Measurements from ENCODE around the gene RBM8A.
A peak's percentile ranks its signal among the peaks of the same experiment; 100 is the strongest.

Gene RBM8A

GRCh38 chr1:145912128-145912641, 15.1 kb downstream of the RBM8A start:
- no peak for DNase-seq

DNA sequence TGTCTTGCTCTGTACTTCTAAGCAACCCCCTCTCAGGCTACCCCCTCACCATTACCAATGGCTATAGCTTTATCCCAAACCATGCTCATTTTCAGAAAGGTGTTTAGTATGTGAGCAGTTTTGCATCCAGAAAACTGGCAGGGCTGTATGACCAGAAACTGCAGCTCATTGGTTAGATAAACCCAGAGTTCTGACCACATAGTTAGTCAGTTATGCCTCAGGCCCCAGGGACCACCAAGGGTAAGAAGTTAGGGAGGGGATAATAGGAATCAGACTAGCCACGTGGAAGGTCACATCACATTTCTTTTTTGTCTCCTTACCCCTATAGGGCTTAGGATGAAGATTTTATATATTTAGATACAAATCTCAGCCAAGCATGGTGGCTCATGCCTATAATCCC, 18.6 kb downstream of the RBM8A start:
- DNase-seq: no peak

DNA sequence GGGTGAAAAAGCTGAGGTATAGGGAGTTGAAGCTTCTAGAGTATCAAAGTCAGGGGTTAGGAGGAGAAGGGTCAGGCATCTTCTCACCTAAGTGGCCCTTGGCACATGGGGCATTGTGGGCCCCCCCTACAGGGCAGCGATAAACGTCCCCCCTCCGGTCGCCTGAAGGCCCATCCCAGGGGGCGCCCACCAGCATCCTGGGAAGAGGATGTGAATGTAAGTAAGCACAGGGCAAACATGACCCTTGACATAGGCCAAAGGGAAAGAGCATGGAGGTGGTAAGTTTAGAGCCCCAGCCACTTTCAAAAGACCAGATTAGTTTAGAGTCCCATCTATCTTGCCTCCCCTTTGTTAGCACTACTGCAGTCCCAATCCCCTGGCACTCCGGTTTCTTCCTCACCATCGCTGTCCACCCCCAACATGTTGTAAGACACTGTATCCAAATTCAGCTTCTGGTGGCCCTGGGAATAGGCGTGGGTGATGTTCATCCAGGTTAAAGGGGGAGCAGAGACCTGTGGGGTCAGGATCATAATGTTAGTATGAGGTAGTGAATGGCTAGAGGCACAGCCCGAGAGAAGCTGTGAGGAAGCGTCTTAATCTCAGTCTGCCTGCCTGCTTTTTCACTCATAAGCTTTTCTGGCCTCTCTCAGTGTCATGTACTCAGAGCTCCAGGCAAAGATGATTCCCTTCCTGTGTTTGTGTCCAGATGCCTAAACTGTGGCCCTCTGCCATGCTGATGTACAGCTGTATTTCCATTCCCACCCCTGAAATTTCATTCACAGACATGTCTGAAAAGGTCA, 20.1 kb downstream of the RBM8A start:
- no peak for DNase-seq

- DNase-seq: no peak
Observed at GRCh38 chr1:145901312-145902021, 25.8 kb downstream of the RBM8A start.

DNA sequence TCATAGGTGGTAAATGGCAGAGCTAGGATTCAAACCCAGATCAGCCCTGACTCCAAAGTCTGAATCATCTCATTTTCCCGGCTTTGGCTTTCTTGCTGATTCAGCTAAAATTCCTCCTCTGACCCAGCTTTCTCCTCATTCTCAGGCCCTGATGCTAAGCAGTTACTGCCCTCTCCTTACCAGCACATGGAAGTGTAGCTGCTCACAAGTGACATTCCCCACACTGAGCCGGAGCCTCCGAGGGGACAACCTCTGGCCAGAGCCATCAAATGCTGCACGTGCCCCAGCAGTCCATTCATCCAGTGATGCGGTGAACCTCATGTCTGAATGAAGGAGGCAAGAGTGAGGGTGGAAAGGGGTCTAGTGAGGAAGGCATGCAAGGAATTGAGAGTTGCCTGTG, 28.5 kb downstream of the RBM8A start:
- no peak for DNase-seq

DNA sequence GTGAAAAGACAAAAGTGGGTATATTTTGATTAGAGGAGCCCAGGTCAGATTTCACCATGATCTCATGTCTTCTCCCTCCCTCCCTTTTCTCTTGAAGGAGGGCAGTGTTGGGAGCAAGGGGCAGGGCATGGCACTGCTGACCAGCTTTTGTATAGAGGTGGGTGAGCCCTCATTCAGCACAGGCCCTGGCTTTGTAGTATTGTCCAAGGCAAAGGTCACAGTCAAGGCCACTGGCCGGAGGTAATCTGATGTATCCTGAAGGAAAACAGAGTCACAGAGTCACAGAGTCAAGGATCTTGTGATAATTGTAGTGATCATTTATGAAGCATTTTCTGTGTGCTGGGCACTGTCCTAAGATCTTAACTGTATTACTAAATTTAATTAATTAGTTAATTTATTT, 29.3 kb downstream of the RBM8A start:
- DNase-seq: no peak

DNA sequence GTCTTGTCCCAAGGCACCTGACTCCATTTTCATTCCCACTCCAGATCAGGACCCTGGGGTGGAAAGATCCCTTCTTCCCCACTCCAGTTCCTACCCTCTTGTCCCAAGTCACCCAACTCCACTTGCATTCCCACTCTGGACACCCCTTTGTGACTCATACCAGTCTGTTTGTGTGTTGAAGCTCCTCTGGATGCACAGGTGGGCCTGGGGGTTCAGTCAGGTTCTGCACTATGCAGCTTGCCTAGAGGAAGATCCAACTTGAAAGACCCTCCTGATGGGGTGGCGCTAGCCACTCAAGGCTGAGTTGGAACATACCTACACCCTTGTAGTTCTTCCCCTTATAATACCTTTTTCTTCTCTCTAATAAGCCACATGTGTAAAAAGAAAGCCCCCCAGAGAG, 31.8 kb downstream of the RBM8A start:
- no peak for DNase-seq

DNA sequence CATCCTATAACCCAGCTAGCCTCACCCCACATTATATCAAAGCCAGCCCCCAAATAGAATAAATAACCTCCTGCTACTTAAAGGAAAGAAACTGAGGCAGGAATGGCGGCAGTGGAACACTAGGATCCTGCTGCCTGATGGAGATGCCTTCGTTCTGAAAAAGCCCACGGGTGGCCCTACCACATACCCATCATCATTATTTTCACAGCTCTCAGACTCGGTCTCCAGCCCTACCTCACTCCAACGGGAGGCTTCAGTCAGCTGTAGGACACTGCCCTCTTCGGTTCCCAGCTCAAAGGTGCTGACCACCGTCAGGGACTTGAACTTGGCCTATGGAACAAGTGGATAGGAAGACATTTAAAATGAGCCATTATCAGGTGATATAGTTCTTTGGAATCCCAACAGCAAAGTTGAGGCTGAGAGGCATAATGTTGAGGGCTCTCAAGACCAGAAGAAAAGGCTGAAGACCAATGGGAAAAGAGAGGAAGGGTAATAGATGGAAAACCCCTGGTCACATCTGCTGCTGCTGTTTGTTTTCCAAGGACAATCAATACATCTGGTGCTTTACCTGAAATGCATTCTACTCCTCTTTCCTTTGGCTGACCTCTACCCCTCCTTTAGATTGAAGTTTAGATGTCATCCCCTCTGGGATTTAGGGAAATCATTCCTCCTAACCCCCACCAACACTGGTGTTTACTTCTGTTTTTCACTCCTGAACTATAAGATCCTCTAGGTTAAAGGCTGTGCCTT, 33.8 kb downstream of the RBM8A start:
- no peak for DNase-seq

DNA sequence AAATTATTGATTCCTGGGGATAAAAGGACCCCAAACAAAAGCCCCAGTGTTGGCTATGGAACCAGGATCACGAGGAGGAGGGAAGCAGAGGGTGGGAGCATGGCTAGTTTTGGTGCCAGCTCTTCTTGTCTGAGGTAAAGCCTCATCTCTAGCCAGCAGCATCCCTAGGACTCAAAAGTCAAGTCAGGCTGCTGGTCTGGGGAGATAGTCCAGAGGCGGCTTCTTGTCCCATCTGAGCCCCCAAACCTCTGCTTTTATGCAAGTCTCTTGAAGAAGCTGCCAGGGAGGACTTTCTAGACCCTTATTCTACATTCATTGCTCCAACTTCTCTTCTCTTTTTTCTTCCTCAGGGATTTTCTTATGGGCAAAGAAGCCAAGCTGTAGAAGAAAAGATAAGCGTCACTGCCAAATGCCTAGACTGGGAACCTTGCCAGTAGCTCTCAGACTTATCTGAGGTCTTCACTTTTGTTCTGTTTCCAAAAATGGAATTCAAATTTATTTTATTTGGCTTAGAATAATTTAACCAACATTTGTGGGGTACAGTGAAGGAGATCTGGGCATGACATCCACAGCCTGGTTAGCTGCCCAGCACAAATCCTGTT, 34.7 kb downstream of the RBM8A start:
- peak; percentile 30 for DNase-seq

GRCh38 chr1:145891587-145892485, 35.4 kb downstream of the RBM8A start:
- DNase-seq: peak; percentile 100

- no peak for DNase-seq
Observed at GRCh38 chr1:145891143-145891542, 36.1 kb downstream of the RBM8A start.

- no peak for DNase-seq
Observed at GRCh38 chr1:145889722-145890121, 37.6 kb downstream of the RBM8A start.

DNA sequence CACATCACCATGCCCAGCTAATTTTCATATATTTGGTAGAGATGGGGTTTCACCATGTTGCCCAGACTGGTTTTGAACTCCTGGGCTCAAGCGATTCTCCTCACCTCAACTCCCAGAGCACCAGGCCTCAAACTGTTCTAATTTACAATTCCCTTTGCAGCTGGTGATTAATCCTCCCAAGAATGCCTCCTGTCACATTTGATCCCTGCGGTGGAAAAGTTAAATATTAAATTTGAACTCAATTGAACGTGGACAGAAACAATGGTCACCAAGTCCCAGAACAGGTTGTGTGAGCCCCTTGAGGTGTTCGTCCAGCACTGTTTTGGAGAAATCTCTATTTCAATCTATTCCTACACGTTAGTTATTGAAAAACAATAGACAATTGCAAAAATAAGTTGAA, 39.7 kb downstream of the RBM8A start:
- no peak for DNase-seq

DNA sequence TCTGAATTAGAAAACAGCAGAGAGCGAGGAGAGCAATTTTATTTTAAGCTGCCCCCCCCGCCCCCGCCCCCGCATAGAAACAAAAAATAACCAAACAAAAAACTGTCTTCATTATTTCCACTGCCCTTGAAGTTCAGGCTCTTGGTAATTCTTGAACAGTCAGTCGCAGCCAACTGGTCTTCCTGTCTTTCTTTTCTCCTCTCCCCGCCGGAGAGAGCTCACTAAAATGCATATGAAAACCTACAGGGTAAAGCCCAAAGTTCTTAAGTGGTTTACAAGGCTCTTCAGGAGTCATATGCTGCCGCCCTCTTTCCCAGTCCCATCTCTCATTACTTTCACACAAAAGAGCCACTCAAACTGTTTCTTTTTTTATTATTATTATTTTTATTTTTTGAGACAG, 40.5 kb downstream of the RBM8A start:
- DNase-seq: no peak

GRCh38 chr1:145886390-145886789, 40.9 kb downstream of the RBM8A start:
- DNase-seq: no peak

GRCh38 chr1:145885738-145886287, 41.5 kb downstream of the RBM8A start, which contains the start of gene ANKRD35:
TSS of gene ANKRD35 (minus strand) at chr1:145885866. CDS start at chr1:145885758, 108 bp downstream.
- peak; percentile 69 for DNase-seq

DNA sequence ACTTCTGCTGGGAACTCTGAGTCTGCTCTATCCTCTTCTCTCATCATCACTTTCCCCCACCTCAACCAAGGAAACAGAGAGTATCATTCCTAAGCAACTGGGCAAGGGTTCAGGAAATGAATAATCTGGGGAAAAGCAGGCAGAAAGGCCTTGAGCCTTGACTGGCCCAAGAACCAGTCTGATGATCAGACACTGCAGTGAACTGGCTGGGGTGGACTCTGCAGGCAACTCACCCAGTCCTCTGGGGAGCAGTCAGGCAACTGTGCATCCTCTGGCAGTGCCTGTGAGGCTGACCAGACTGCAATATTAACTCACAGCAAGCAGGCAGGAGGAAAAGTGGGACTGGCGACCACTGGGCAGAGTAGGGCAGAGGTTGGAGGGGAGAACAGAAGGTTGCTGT, 42.6 kb downstream of the RBM8A start:
- DNase-seq: peak; percentile 38

DNA sequence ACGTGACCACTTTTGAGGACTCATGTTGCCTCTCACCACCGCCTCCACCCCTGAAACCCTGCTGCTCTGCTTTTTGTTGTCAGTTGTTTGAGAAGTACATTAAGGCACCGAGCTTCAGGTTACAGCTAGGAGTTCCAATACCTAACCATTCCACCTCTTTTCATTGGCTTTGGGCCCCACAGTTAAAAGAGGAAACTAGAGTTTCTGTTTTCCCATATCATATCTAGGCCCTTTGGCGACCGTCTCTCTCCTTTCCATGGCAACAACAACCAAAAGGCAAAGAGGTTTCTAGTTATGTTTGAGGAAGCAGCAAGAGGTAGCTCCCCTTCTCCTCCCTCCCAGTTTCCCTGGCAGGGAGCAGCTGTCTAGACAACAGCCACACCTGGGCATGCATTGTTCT, 47.5 kb downstream of the RBM8A start:
- no peak for DNase-seq

GRCh38 chr1:145878724-145879123, 48.6 kb downstream of the RBM8A start:
- DNase-seq: peak; percentile 45

- peak; percentile 13 for DNase-seq
Observed at GRCh38 chr1:145877923-145878486, 49.3 kb downstream of the RBM8A start.

GRCh38 chr1:145874646-145875045, 52.6 kb downstream of the RBM8A start:
- no peak for DNase-seq

All from HCEC 1CT (cell line).